Body of pancreas (tissue), 4 donors: ENCODE data around the gene CDH11. TPM values are rescaled to one million over a fixed set of nuclear protein-coding genes. Genes with fewer than 3 reads are reported as not detected.

ENCODE experiments used
- ATAC-seq: fragments of 150-250 bp; one replicate; pipeline ENCODE4 v1.9.1; 2016
- DNase-seq, 4 donors: peaks; one replicate each; pipeline ENCODE4 v3.0.0-alpha.2; 2019
- H3K27ac ChIP-seq, 4 donors: fragments of 200-600 bp; sonication (generic); 1 replicate in 3 of 4; 2 replicates in 1 of 4; pipeline versions ENCODE4 v1.5.1 to v1.6.1; 2016 to 2019; ENCODE audit warnings: mild to moderate bottlenecking in 1 of 4, mixed read lengths in 1 of 4, moderate library complexity in 1 of 4
- H3K27me3 ChIP-seq, 2 donors: fragments of 200-600 bp; sonication (generic); one replicate each; pipeline ENCODE4 v1.6.0; 2016; ENCODE audit warnings: mild to moderate bottlenecking in 1 of 2
- H3K36me3 ChIP-seq, 2 donors: fragments of 200-600 bp; sonication (generic); replicated peaks in 1 of 2; 2 replicates each; pipeline ENCODE4 v1.5.1; 2016; ENCODE audit warnings: low read depth in 2 of 2; ENCODE audit not compliant: insufficient read depth in 1 of 2
- H3K4me1 ChIP-seq: fragments of 200-600 bp; sonication (generic); one replicate; pipeline ENCODE4 v1.6.0; 2016
- H3K4me3 ChIP-seq, 2 donors: fragments of 200-600 bp; sonication (generic); 1 replicate in 1 of 2; 2 replicates in 1 of 2; pipeline ENCODE4 v1.5.1; 2016 to 2019
- H3K9me3 ChIP-seq, 3 donors: fragments of 200-600 bp; sonication (generic); 1 replicate in 2 of 3; 2 replicates in 1 of 3; pipeline ENCODE4 v1.5.1; 2016
- POLR2A ChIP-seq, 3 donors: fragments of 450-650 bp; IDR thresholded peaks; one replicate each; pipeline ENCODE4 v1.6.1; 2016; ENCODE audit warnings: antibody characterized with exemption in 3 of 3, mild to moderate bottlenecking in 2 of 3
- WGBS, 2 donors: methylation state at CpG; one replicate each; pipeline ENCODE4 v1.1.5; 2017; 5-methylcytosine and 5-hydroxymethylcytosine counted together
- intact Hi-C: fragments of 100-400 bp; cut with DNase I; formaldehyde crosslinking; loops from one replicate; pipeline ENCODE4 v1.15.1; 2023
- total RNA-seq, 2 donors: library from RNA; depleted of rRNA; stranded (reverse); fragments of >200 nt; gene quantifications; one replicate each; pipeline ENCODE4 v1.1.0, GENCODE V29; 2016
- TF ChIP-seq, protein P1 (sequence below), 7 experiments: fragments of 450-650 bp in 4 of 7; fragments of 200-600 bp in 3 of 7; sonication (generic) in 3 of 7; IDR thresholded peaks; one replicate each; pipeline ENCODE4 v1.5.1; 2016 to 2019; ENCODE audit warnings: antibody characterized with exemption in 7 of 7

Gene CDH11
- total RNA-seq, 2 donors from 2014 or later: 8.6 to 17.6 TPM

DNA sequence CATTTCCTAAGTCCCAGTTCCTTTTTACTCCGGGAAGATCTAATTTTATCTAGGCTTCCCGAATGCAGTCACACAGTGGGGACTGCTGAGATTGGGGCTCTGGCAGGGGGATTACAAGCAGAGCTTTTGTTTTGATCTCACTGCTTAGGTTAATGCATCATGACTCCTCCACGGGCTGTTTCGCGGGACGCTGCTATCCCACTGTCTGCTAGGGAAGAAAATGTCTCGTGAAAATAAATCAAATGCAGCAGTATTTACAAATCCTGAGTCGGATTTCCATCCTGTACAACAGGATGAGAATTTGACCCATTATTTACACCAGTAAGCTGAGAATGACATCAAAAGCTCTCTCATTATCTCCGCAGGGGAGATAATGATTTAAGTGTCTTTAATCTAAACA, 83.8 kb downstream of the CDH11 start:
- no peaks in the 10 kb centered on the region for H3K27me3 ChIP-seq
- 18 to 22% methylated on average over 9 of the region's 9 CpGs for WGBS, 2 donors
- no peaks in the 10 kb centered on the region for H3K9me3 ChIP-seq
- TF ChIP-seq POLR2A (IDR thresholded peaks at IDR 0.05): no peak
- TF ChIP-seq, protein P1, sequence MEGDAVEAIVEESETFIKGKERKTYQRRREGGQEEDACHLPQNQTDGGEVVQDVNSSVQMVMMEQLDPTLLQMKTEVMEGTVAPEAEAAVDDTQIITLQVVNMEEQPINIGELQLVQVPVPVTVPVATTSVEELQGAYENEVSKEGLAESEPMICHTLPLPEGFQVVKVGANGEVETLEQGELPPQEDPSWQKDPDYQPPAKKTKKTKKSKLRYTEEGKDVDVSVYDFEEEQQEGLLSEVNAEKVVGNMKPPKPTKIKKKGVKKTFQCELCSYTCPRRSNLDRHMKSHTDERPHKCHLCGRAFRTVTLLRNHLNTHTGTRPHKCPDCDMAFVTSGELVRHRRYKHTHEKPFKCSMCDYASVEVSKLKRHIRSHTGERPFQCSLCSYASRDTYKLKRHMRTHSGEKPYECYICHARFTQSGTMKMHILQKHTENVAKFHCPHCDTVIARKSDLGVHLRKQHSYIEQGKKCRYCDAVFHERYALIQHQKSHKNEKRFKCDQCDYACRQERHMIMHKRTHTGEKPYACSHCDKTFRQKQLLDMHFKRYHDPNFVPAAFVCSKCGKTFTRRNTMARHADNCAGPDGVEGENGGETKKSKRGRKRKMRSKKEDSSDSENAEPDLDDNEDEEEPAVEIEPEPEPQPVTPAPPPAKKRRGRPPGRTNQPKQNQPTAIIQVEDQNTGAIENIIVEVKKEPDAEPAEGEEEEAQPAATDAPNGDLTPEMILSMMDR (IDR thresholded peaks at IDR 0.05): no peak
- H3K4me1 ChIP-seq: no peaks in the 10 kb centered on the region
- no peak overlapping the region for H3K4me3 ChIP-seq
- DNase-seq (no peak), ATAC-seq (no peak)
- intact Hi-C loops: no loop called here
- H3K36me3 ChIP-seq: no peaks in the 10 kb centered on the region
- no peak overlapping the region for H3K27ac ChIP-seq

DNA sequence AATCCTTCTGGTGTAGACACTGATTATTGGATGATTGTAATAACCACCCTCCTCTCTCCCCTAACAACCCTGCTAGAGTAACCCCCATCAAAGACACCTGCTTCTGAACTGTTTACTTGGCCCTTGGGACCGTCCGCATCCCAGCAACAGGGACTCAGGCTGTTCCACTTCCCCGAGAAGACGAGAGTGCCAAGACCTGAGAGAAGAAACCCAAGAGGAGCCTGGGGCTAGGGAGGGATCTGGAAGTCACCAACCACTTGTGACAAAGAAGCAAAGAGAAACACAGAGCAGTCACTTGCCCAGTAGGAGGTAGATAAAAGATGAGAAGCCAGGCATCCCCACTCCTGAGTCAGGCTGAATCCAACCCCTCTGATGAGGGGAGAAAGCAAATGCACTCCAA, 84.3 kb downstream of the CDH11 start:
- intact Hi-C loops: no loop called here
- H3K4me1 ChIP-seq: no peaks in the 10 kb centered on the region
- H3K9me3 ChIP-seq: no peaks in the 10 kb centered on the region
- H3K27me3 ChIP-seq: no peaks in the 10 kb centered on the region
- no peak for TF ChIP-seq POLR2A (IDR thresholded peaks at IDR 0.05)
- TF ChIP-seq, protein P1 (IDR thresholded peaks at IDR 0.05): no peak
- 50 to 73% methylated on average over 4 of the region's 4 CpGs for WGBS, 2 donors
- no peaks in the 10 kb centered on the region for H3K36me3 ChIP-seq
- no peak overlapping the region for H3K27ac ChIP-seq
- no peak for DNase-seq
- no peak overlapping the region for H3K4me3 ChIP-seq
- ATAC-seq: no peak

DNA sequence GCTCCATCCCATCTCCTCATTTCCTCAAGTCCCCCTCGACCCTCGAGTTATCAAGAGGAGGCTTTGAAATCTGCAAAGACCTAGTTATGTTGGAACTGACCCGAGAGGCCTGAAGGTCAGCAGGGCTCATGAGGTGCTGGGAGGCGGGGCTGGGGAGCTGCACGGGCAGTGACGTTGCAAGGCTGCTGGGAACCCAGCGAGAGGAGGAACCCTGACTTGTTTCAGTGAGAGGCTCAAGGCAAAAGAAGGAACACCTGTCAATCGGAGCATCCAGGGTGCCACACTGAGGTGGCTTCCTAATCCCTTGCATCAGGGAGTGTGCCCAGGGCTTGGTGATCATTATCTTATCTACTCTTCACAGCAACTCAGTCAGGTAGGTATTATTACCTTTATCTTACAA, 86.9 kb downstream of the CDH11 start:
- no peak for DNase-seq
- intact Hi-C loops: no loop called here
- TF ChIP-seq, protein P1 (IDR thresholded peaks at IDR 0.05): no peak
- TF ChIP-seq POLR2A (IDR thresholded peaks at IDR 0.05): no peak
- no peak for ATAC-seq
- Histone ChIP-seq H3K27me3 (no peaks in the 10 kb centered on the region), H3K27ac (no peak overlapping the region), H3K9me3 (no peaks in the 10 kb centered on the region), H3K4me3 (no peak overlapping the region), H3K4me1 (no peaks in the 10 kb centered on the region), H3K36me3 (no peaks in the 10 kb centered on the region)
- WGBS, 2 donors: 36% methylated on average over 6 to 8 of the region's 8 CpGs

DNA sequence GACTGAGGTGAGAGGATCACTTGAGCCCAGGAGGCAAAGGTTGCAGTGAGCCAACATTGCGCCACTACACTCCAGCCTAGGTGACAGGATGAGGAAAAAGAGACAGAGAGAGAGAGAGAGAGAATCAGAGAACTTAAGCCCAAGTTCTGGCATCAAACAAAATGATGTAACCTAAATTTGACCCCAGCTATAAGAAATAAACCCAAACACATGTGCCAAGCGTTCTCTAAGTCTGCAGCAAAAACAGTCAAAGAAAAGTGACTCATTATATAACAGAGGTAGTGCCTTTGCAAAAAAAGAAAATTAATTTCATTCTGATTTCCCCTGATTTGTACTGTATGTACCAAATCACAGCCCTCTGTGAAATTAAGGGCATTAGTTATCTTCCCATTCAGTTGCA, 89.5 kb downstream of the CDH11 start:
- H3K27me3 ChIP-seq: no peaks in the 10 kb centered on the region
- ATAC-seq: no peak
- no peaks in the 10 kb centered on the region for H3K9me3 ChIP-seq
- H3K36me3 ChIP-seq: no peaks in the 10 kb centered on the region
- H3K27ac ChIP-seq: no peak overlapping the region
- 65 to 71% methylated on average over 2 of the region's 2 CpGs for WGBS, 2 donors
- DNase-seq: no peak
- TF ChIP-seq POLR2A (IDR thresholded peaks at IDR 0.05): no peak
- TF ChIP-seq, protein P1 (IDR thresholded peaks at IDR 0.05): no peak
- intact Hi-C loops: no loop called here
- H3K4me3 ChIP-seq: no peak overlapping the region
- H3K4me1 ChIP-seq: no peaks in the 10 kb centered on the region

DNA sequence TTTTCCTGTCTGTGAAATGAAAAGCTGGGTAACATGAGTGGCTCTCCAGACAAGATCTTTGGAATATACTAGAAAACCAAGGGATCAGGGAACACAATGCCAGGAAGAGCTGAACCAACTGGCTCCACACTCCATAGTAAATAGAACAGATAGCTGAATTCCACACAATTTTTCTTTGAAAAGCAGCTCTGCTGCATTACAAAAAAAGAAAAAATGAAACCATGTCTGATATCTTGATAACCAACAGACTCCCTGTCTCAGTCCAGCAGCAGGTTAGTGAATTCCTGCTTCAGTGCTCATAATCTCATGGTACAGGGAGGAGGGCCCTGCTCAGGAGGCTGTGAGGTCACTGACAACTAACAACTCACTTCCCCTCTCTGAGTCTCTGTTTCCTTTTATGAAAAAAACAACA, 97.1 kb downstream of the CDH11 start:
- TF ChIP-seq POLR2A (IDR thresholded peaks at IDR 0.05): no peak
- TF ChIP-seq, protein P1 (IDR thresholded peaks at IDR 0.05): no peak
- no peak overlapping the region for H3K4me3 ChIP-seq
- ATAC-seq (no peak), DNase-seq (no peak)
- no peaks in the 10 kb centered on the region for H3K36me3 ChIP-seq
- no peaks in the 10 kb centered on the region for H3K4me1 ChIP-seq
- no peak overlapping the region for H3K27ac ChIP-seq
- intact Hi-C loops: no loop called here
- no peaks in the 10 kb centered on the region for H3K27me3 ChIP-seq
- no peaks in the 10 kb centered on the region for H3K9me3 ChIP-seq
